GM19043 (cell line): ENCODE data around the gene VSTM2L.

Experiments
- ATAC-seq: cut with Tn5 transposase; IDR thresholded peaks from one replicate; pipeline ENCODE4 v1.9.1; 2021; ENCODE audit warnings: low read depth; ENCODE audit not compliant: unreplicated experiment

The VSTM2L gene

GRCh38 chr20:37936041-37936440 lies 33.1 kb downstream of the VSTM2L start:
- no peak for ATAC-seq

GRCh38 chr20:37936451-37936850 lies 33.5 kb downstream of the VSTM2L start:
- ATAC-seq: no peak

- ATAC-seq: no peak
Observed at GRCh38 chr20:37937686-37938085, 34.8 kb downstream of the VSTM2L start.

GRCh38 chr20:37938181-37938750 lies 35.3 kb downstream of the VSTM2L start:
- ATAC-seq: no peak

GRCh38 chr20:37938954-37939353 lies 36.0 kb downstream of the VSTM2L start:
- no peak for ATAC-seq

GRCh38 chr20:37939701-37940560 lies 37.0 kb downstream of the VSTM2L start:
- no peak for ATAC-seq

- ATAC-seq: no peak
Observed at GRCh38 chr20:37940858-37941257, 37.9 kb downstream of the VSTM2L start.

- no peak for ATAC-seq
Observed at GRCh38 chr20:37941332-37941731, 38.4 kb downstream of the VSTM2L start.

- no peak for ATAC-seq
Observed at GRCh38 chr20:37941992-37942391, 39.1 kb downstream of the VSTM2L start.

- ATAC-seq: no peak
Observed at GRCh38 chr20:37943033-37943432, 40.1 kb downstream of the VSTM2L start.

GRCh38 chr20:37943501-37944455 lies 40.9 kb downstream of the VSTM2L start:
- ATAC-seq: no peak

GRCh38 chr20:37944456-37944981 lies 41.6 kb downstream of the VSTM2L start:
- ATAC-seq: no peak

GRCh38 chr20:37945091-37945547 lies 42.2 kb downstream of the VSTM2L start:
- ATAC-seq: no peak

GRCh38 chr20:37946946-37947345 lies 44.0 kb downstream of the VSTM2L start:
- no peak for ATAC-seq

- no peak for ATAC-seq
Observed at GRCh38 chr20:37947943-37948342, 45.0 kb downstream of the VSTM2L start.

- no peak for ATAC-seq
Observed at GRCh38 chr20:37948956-37949355, 46.0 kb downstream of the VSTM2L start.

GRCh38 chr20:37954190-37954589 lies 51.3 kb downstream of the VSTM2L start:
- ATAC-seq: no peak

- ATAC-seq: no peak
Observed at GRCh38 chr20:37954626-37955025, 51.7 kb downstream of the VSTM2L start.

GRCh38 chr20:37955511-37955910 lies 52.6 kb downstream of the VSTM2L start:
- no peak for ATAC-seq

- no peak for ATAC-seq
Observed at GRCh38 chr20:37956107-37956585, 53.2 kb downstream of the VSTM2L start.
